ENCODE results near the gene TENM4. TPM values are rescaled to one million over a fixed set of nuclear protein-coding genes. Genes with fewer than 3 reads are reported as not detected.

TENM4 gene
- total and polyA plus RNA-seq, 2 of the 8 experiments (the other 6 are each of a cell fraction or from before 2014, with no cell fraction given), result 3.5 to 7.2 TPM

DNA sequence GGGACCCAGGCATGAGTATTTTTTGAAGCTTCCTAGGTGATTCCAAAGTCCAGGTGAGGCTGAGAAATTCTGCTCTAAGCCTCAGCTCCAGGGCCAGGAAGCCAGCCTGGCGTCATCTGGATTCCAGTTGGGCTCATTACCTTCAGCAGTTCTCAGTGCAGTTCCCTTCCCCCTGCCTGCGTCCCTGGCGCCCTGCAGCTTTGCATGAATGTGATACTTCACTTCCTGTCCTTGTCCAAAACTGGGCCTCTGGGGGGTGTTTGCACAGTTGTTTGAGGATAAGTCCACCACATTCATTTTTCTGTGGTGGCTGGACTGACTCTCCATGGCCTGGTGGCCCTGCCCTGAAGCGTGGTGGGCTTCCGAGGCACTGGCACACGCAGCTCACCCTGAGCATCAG lies 98.1 kb downstream of the TENM4 start (continued):
- no peak for TF ChIP-seq RNF2 (IDR thresholded peaks at IDR 0.05; ENCODE audit: borderline replicate concordance, low read depth, low read length, missing control alignments, poor library complexity, severe bottlenecking)
- no peak for TF ChIP-seq SAP30 (IDR thresholded peaks at IDR 0.05; ENCODE audit: insufficient read depth, insufficient replicate concordance, low read length)
- no peak for TF ChIP-seq SIN3A (conservative IDR thresholded peaks at IDR 0.05 in 1 of 2, IDR thresholded peaks at IDR 0.05 in 1 of 2; ENCODE audit: low read depth in 1 of 2, low read length in 2 of 2)
- TF ChIP-seq HDAC2 (IDR thresholded peaks at IDR 0.05; ENCODE audit: borderline replicate concordance in 1 of 2, low read depth in 2 of 2, low read length in 2 of 2), result no peak
- TF ChIP-seq EZH2 (IDR thresholded peaks at IDR 0.05; ENCODE audit: low read depth, low read length, severe bottlenecking), result no peak
